GM04504 (cell line): Measurements from ENCODE around the gene ZNF512B.
"Not testable (repeated sequence)": the region's sequence is repeated elsewhere in the genome, so short reads cannot be mapped to it uniquely, and the experiment has no call there.

ENCODE experiments used
- DNase-seq: peaks from one replicate; pipeline ENCODE4 v3.0.0-alpha.2; 2012; ENCODE audit warnings: low read depth

The ZNF512B gene

DNA sequence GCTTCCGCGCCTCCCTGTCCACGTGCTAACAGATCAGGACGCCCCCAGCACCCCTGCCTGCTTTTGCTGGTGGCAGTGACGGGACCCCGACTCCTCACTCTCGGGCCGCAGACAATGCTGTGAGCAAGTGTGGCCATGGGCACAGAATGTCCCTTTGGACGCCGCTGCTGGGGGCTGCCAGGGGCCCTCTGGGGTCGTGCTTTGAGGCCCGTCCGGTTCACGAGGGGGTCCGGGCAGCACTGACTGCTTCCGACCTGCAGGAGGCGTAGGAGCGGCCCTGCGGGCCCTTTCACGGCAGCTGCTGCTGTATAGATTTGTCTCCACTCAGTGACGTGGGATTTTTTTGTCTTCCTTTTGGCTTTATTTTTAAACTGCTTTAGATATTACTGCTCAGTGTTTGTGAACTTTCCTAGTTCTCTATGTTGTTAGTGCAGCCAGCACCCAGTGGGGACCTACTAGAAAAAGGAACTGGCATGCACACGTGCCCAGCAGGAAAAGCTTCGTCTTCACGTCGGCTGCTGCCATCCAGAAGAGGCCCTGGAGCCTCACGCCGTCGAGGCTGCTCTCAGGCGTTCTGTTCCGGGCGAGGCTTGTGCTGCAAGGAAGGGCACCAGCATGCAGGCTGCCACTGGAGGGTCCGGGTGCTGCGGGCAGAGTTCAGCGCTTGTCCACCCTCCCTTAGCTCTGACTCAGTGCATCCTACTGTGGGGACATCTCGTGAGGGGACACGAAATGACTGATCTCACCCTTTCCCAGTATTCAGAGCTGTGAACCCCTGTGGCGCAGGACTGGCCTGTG, 35.3 kb downstream of the ZNF512B start:
- DNase-seq = no peak

GRCh38 chr20:63933646-63934045, 36.1 kb downstream of the ZNF512B start:
- no peak for DNase-seq

DNA sequence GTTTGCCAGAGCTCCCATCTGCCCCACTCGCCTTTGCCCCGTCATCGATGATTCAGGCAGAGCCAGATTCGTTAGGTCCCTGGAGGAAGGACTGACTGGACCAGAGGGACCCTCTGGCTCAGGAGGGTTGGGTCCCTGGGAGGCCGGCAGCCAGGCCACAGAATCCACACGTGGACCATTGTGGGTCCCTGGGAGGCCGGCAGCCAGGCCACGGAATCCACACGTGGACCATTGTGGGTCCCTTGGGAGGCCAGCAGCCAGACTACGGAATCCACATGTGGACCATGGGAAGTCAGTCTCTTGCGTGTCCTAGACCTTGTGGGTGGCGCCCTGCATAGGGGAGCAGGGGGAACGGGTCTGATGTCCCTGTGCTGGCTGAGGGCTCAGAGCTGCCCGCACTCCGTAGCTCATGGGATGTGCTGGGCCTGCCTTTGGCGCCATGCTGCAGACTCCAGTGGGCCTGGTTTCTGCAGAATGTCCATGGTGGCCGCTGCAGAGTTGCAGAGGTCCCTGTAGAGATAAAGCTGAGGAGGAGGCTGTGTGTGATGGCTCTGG, 37.0 kb downstream of the ZNF512B start:
- DNase-seq = no peak

DNA sequence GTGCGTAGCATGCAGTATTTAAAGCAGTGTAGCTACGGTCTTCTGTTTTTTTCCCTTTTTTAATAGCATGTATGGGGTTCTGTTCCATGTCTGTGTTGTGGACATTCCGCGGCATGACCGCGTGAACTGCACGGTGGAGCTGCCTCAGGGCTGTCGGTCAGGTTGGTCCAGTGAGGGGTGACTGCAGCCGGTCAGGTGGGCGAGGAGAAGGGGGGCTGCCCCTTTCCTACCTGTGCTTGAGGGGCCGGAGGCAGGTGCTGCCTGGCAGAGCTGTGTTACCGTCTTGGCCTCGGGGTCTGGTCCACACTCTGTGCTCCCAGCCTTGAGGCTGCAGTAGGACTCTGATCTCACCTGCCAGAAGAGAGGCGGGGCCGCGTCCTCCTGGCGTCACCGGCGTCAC, 38.0 kb downstream of the ZNF512B start:
- DNase-seq = no peak

- no peak for DNase-seq
These were observed 38.7 kb downstream of the ZNF512B start for GRCh38 chr20:63930971-63931553.

DNA sequence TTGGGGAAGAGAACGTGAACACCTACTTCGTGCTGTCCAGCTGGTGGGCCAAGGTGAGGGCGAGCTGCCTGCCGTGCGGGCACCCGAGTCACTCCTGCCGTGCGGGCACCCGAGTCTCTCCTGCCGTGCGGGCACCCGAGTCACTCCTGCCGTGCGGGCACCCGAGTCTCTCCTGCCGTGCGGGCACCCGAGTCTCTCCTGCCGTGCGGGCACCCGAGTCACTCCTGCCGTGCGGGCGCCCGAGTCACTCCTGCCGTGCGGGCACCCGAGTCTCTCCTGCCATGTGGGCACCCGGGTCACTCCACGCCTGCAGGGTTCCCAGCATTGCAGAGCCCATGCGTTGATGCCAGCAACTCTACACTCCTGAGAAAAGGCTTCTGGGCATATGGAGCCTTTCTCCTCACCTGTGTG, 40.3 kb downstream of the ZNF512B start:
- not testable (repeated sequence) for DNase-seq

GRCh38 chr20:63929071-63929470, 40.7 kb downstream of the ZNF512B start:
- no peak for DNase-seq

GRCh38 chr20:63926298-63926697, 43.4 kb downstream of the ZNF512B start:
- DNase-seq = no peak

DNA sequence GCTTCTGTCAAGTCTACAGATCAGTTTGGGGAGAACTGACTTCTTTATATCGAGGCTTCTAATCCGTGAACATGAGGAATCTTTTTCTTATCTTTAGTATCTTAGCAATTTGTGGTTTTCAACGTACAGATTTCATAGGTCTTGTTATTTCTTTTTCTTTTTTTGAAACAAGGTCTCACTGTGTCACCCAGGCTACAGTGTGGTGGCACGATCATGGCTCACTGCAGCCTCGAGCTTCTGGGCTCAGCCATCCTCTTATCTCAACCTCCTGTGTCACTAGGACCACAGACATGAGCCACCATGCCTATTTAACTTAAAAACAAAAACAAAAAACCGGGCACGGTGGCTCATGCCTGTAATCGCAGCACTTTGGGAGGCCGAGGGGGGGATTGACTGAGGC, 45.5 kb downstream of the ZNF512B start:
- DNase-seq = no peak

DNA sequence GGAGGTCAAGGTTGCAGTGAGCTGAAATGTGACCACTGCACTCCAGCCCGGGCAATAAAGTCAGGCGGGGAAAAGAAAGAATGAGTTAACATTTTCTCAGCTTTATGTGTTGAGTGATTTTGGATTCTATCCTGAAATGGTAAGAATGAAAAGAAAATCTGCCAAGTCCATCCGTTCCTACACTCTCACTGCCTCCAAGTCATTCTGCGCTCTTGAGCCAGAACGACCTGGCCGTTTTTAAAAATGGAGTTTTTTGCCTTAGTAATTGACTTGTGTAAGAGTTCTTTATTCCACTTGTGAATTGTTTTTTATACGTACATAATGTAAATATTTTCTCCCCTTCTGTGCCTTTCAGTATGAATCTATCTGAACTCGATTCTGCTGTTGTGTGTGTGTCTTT, 46.1 kb downstream of the ZNF512B start:
- DNase-seq = no peak

- no peak for DNase-seq
These were observed 49.5 kb downstream of the ZNF512B start for GRCh38 chr20:63920226-63920625.

DNA sequence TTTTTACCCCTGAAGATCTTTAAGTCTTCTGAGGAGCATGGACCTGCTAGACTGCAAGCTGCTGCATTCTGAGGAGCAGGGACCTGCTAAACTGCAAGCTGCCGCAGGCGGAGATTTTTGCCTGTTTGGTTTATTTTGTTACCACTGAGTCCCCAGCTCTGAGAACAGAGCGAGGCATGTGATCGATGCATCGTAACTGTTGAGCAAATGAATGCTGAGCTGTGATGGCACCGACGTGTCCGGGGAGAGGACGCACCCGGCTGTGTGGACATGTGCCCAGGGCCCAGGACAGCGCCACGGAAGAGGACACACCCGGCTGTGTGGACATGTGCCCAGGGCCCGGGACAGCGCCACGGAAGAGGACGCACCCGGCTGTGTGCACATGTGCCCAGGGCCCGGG, 50.6 kb downstream of the ZNF512B start:
- no peak for DNase-seq

DNA sequence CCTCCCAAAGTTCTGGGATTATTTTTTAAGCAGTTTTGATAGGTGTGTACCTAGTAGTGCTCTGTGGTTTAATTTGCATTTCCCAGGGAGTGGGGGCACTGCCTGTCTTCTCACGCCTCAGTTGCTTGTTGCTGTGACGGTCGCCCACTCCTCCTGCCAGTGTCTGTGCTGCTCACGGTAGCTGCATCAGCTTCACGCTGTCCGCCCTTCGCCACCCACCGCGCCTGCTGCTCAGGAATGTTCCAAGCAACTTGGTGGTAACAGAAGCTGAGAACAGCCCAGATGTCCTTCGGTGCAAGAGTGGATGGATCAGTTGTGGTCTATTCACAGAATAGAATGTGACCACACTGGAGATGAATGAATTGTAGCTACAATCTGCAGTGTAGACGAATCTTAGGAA, 51.9 kb downstream of the ZNF512B start:
- DNase-seq = no peak

DNA sequence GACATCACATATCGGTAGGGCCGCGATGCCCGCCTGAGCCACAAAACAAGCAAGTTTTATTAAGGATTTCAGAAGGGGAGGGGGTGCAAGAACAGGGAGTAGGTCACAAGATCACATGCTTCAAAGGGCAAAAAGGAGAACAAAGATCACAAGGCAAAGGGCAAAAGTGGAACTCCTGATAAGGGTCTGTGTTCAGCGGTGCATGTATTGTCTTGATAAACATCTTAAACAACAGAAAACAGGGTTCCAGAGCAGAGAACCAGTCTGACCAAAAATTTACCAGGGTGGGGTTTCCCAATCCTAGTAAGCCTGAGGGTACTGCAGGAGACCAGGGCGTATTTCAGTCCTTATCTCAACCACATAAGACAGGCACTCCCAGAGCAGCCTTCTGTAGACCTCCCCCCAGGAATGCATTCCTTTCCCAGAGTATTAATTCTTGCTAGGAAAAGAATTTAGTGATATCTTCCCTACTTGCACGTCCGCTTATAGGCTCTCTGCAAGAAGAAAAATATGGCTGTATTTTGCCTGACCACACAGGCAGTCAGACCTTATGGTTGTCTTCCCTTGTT, 53.3 kb downstream of the ZNF512B start:
- not testable (repeated sequence) for DNase-seq

DNA sequence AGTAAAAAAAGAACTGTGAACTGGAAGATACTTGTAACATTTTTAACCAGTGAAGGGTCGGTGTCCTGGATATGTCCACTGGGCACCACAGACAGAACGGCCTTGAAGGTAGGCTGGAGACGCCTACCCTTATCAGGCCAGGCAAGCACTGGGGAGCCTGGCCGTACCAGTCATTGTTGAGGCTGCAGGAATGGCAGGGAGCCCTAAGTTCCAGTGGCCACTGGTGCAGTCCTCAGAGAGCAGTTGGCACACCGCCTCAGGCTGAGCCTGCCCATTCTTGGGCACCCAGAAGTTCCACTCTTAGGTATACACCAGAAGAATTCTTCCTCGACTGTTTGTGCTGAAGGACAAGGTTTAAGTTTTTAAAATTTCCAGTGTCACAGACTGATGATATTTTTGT, 54.3 kb downstream of the ZNF512B start:
- DNase-seq = no peak

DNA sequence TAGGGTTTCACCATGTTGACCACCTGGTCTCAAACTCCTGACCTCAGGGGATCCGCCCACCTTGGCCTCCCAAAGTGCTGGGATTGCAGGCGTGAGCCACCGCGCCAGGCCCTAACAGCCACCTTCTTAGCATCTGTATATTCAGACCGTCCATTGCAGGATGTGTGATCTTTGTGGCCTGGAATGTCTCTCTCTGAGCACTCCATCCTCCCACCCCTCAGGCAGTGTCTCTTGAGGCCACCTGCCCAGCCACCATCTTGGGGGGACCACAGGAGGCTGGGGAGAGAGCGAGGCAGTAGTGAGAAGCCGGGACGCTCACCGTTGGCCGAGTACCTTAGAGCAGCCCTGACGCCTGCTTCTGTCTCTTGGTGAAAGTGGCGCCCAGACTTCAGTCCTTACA, 56.0 kb downstream of the ZNF512B start:
- DNase-seq = no peak

GRCh38 chr20:63911176-63911575, 58.6 kb downstream of the ZNF512B start:
- DNase-seq = no peak

- DNase-seq = no peak
These were observed 61.6 kb downstream of the ZNF512B start for GRCh38 chr20:63908008-63908682.
